Osteocyte (in vitro differentiated cells): ENCODE data around the gene ZNRF3. TPM values are rescaled to one million over a fixed set of nuclear protein-coding genes. Genes with fewer than 3 reads are reported as not detected.

Source experiments
- DNase-seq: peaks from one replicate; pipeline ENCODE4 v3.0.0; 2021; ENCODE audit warnings: mixed read lengths; ENCODE audit not compliant: unreplicated experiment; ENCODE audit errors: extremely low spot score
- H3K27ac Mint-ChIP-seq: one replicate; pipeline ENCODE4 v1.8.0; 2021; ENCODE audit warnings: mild to moderate bottlenecking, mixed read lengths; ENCODE audit not compliant: unreplicated experiment
- H3K27me3 Mint-ChIP-seq: one replicate; pipeline ENCODE4 v1.8.0; 2021; ENCODE audit warnings: mixed read lengths; ENCODE audit not compliant: unreplicated experiment
- H3K36me3 Mint-ChIP-seq: one replicate; pipeline ENCODE4 v1.8.0; 2021; ENCODE audit warnings: mixed read lengths; ENCODE audit not compliant: unreplicated experiment
- H3K4me1 Mint-ChIP-seq: one replicate; pipeline ENCODE4 v1.8.0; 2021; ENCODE audit warnings: mixed read lengths; ENCODE audit not compliant: unreplicated experiment
- H3K4me3 Mint-ChIP-seq: one replicate; pipeline ENCODE4 v1.8.0; 2021; ENCODE audit warnings: mild to moderate bottlenecking, moderate library complexity, mixed read lengths; ENCODE audit not compliant: unreplicated experiment
- H3K9me3 Mint-ChIP-seq: one replicate; pipeline ENCODE4 v1.8.0; 2021; ENCODE audit warnings: mixed read lengths; ENCODE audit not compliant: unreplicated experiment
- total RNA-seq: library from RNA; stranded (reverse); gene quantifications from 2 replicates; pipeline ENCODE4 v1.2.1, GENCODE V29; 2021
- TF ChIP-seq, protein P1 (sequence below): fragments of 200-600 bp; sonication (generic); IDR thresholded peaks from 2 replicates; pipeline ENCODE4 v1.5.0; 2021; ENCODE audit warnings: antibody characterized with exemption, mild to moderate bottlenecking, moderate library complexity

Gene ZNRF3
- total RNA-seq, 1 donor from 2014 or later, result 6.4 TPM

DNA sequence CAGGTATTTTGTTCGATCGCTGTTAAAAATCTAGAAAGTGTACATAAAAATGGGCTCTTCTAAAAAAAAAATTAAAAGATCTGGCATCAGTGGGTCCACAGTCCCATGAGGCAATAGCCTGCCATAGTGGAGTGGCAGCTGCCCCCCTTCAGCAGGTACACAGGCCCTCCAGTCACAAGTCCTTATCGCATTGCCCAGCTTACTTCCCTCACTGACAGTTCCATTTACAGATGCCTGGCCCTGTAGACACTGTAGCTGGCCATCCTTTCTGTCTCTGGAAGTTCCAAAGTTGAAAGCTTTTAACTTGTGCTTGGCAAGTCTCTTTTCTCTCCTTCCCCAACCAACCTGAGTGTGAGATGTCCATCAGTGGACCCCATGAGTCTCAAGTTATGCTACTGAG lies 11.4 kb downstream of the ZNRF3 start:
- Mint-ChIP-seq H3K4me1 (peaks cover 8% of the 10 kb centered on the region), H3K27me3 (no peaks in the 10 kb centered on the region), H3K4me3 (no peak overlapping the region), H3K9me3 (no peaks in the 10 kb centered on the region), H3K27ac (no peak overlapping the region), H3K36me3 (no peaks in the 10 kb centered on the region)
- DNase-seq, result no peak
- TF ChIP-seq, protein P1, sequence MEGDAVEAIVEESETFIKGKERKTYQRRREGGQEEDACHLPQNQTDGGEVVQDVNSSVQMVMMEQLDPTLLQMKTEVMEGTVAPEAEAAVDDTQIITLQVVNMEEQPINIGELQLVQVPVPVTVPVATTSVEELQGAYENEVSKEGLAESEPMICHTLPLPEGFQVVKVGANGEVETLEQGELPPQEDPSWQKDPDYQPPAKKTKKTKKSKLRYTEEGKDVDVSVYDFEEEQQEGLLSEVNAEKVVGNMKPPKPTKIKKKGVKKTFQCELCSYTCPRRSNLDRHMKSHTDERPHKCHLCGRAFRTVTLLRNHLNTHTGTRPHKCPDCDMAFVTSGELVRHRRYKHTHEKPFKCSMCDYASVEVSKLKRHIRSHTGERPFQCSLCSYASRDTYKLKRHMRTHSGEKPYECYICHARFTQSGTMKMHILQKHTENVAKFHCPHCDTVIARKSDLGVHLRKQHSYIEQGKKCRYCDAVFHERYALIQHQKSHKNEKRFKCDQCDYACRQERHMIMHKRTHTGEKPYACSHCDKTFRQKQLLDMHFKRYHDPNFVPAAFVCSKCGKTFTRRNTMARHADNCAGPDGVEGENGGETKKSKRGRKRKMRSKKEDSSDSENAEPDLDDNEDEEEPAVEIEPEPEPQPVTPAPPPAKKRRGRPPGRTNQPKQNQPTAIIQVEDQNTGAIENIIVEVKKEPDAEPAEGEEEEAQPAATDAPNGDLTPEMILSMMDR, result no peak

DNA sequence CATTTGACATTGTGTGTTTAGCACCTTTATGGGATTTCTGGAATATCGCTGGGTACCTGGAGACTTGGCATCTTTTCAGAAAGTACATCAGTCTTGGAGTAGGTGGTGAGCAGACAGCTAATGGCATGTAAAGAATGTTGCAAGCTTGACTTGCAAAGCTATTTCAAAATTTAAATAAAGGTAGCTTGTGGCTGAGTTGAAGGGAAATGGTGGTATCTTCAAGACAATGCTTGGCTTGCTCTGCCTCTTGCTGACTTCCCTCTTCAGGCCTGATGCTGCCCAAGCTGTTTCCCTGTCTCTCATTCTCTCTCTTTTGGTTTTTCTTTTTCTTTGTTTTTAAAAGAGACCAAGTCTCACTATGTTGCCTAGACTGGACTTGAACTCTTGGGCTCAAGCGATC lies 13.2 kb downstream of the ZNRF3 start:
- Mint-ChIP-seq H3K4me1 (peaks cover 11% of the 10 kb centered on the region), H3K9me3 (no peaks in the 10 kb centered on the region), H3K27ac (no peak overlapping the region), H3K4me3 (no peak overlapping the region), H3K36me3 (peaks cover 3% of the 10 kb centered on the region), H3K27me3 (no peaks in the 10 kb centered on the region)
- DNase-seq, result no peak
- TF ChIP-seq, protein P1, result no peak

DNA sequence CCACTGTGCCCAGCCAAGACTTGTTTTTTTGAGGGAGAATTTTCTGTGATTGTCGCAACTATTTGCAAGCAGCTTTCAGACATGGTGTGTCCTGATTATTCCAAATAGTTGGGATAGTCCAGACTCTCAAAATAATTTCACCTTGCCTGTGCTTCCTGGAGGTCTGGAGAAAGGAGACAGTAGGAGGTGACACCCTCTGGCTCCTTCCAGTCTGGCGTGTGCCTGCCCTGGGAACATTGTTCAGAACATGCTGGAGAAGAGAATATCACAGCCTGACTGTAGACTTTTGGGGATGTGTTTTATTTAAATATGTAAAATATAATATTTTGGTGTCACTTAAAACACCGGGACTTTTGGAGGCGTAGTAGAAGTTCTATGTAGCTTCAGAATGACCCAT lies 14.9 kb downstream of the ZNRF3 start:
- TF ChIP-seq, protein P1, result no peak
- DNase-seq, result no peak
- Mint-ChIP-seq H3K36me3 (peaks cover 3% of the 10 kb centered on the region), H3K4me3 (no peak overlapping the region), H3K27me3 (no peaks in the 10 kb centered on the region), H3K4me1 (peaks cover 11% of the 10 kb centered on the region), H3K27ac (no peak overlapping the region), H3K9me3 (no peaks in the 10 kb centered on the region)

DNA sequence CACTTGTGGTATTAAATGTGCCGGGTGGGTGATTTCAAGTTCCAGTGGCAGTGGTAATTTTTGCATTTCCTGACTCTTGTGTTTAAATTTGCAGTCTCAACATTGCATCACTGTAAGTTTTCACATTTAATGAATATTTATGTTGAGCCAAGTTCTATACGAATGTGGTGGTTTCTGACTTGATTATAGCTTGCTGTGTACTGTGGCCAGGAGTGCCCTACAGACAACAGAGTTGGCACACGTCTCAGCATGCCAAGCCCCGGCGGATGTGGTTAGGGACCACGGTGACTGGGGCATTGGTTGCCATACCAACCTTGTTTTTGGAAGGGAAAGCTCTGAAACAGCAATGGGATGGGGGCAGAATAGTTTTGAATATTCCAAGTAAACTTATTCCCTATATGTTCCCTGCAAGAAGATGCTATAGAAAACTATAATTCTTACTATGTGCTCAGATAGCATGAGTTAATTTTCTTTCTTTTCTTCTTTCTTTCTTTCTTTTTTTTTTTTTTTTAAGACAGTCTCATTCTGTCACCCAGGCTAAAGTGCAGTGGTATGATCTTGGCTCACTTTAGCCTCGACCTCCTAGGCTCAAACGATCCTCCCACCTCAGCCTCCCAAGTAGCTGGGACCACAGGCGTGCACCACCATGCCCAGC lies 16.0 kb downstream of the ZNRF3 start:
- DNase-seq, result no peak
- Mint-ChIP-seq H3K4me1 (peaks cover 17% of the 10 kb centered on the region), H3K4me3 (no peak overlapping the region), H3K27me3 (no peaks in the 10 kb centered on the region), H3K9me3 (no peaks in the 10 kb centered on the region), H3K27ac (no peak overlapping the region), H3K36me3 (peaks cover 3% of the 10 kb centered on the region)
- TF ChIP-seq, protein P1, result no peak

DNA sequence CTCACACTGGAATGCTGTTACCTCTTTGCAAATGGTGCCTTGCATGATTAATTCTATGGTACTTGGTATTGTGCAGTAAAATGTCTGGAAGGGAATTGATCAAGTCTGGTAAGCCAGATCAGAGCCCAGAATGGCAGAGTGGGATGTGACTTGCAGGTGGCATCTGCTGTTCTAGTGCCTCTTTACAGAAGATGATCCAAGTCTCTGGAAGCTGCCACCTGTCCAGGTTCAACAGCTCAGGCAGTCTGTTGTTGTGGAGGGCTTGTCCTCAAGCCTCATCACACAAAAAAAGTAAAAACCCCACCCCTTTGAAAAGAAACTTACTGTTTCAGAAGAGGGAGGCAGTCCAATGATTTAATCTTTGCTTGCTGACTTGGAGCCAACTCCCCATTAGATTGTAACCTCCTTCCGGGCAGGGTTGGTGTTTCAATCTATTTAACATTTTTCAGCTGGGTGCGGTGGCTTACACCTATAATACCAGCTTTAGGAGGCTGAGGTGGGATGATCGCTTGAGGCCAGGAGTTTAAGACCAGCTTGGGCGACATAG lies 17.1 kb downstream of the ZNRF3 start:
- H3K4me3 Mint-ChIP-seq, result no peak overlapping the region
- TF ChIP-seq, protein P1, result no peak
- H3K27ac Mint-ChIP-seq, result no peak overlapping the region
- DNase-seq, result no peak
- no peaks in the 10 kb centered on the region for H3K27me3 Mint-ChIP-seq
- no peaks in the 10 kb centered on the region for H3K9me3 Mint-ChIP-seq
- H3K36me3 Mint-ChIP-seq, result peaks cover 3% of the 10 kb centered on the region
- peaks cover 25% of the 10 kb centered on the region for H3K4me1 Mint-ChIP-seq
